Endothelial cell of umbilical vein (primary cell): ENCODE results near the gene KRT33B. TPM values are rescaled to one million over a fixed set of nuclear protein-coding genes. Genes with fewer than 3 reads are reported as not detected.

Experiments
- BruUV-seq: library from RNA; stranded (reverse); fragments of 400-500 nt; replicated peaks from 2 replicates; lab custom pipeline; 2021; lab: Mats Ljungman, UMichigan
- CTCF ChIA-PET: fragments of 300-600, 350-600 bp; sonication (Branson Sonifier 250); formaldehyde crosslinking; loops from one replicate; lab custom pipeline; 2021; ENCODE audit warnings: antibody characterized with exemption, inconsistent platforms; lab: Charles Lee
- POLR2A ChIA-PET: fragments of 300-600, 350-600 bp; sonication (Branson Sonifier 250); formaldehyde crosslinking; loops from one replicate; lab custom pipeline; 2021; ENCODE audit warnings: antibody characterized with exemption, inconsistent platforms; lab: Charles Lee
- DNase-seq: peaks from one replicate; pipeline ENCODE4 v3.0.0-alpha.2; 2011; ENCODE audit warnings: low read depth, low spot score
- FAIRE-seq: peaks from 2 replicates; lab custom pipeline; 2011; peaks lifted over from hg19 to GRCh38; lab: Jason Lieb, UNC
- H2AFZ ChIP-seq: 2 replicates; pipeline ENCODE4 v1.6.0; 2012; ENCODE audit warnings: low read depth, low read length, control low read depth, inconsistent platforms
- H3K27ac ChIP-seq: 2 replicates; pipeline ENCODE4 v1.5.1; 2011; ENCODE audit warnings: low read depth, mild to moderate bottlenecking, control low read depth, low read length, moderate library complexity; ENCODE audit not compliant: insufficient read depth
- H3K27me3 ChIP-seq, 2 experiments: 2 replicates each; pipeline versions ENCODE4 v1.6.0 to v1.6.1; 2011; ENCODE audit warnings: low read length in 2 of 2, mixed read lengths in 1 of 2; ENCODE audit not compliant: control insufficient read depth in 2 of 2, insufficient read depth in 2 of 2
- H3K36me3 ChIP-seq, 2 experiments: 2 replicates in 1 of 2; 3 replicates in 1 of 2; pipeline ENCODE4 v1.5.1; 2011; ENCODE audit warnings: low read length in 2 of 2, mild to moderate bottlenecking in 1 of 2, moderate library complexity in 1 of 2; ENCODE audit not compliant: control insufficient read depth in 2 of 2, insufficient read depth in 2 of 2; ENCODE audit errors: extremely low read depth in 1 of 2
- H3K4me1 ChIP-seq: 3 replicates; pipeline ENCODE4 v1.5.1; 2011; ENCODE audit warnings: mild to moderate bottlenecking, low read length; ENCODE audit not compliant: control insufficient read depth, insufficient read depth; ENCODE audit errors: extremely low read depth
- H3K4me2 ChIP-seq: 2 replicates; pipeline ENCODE4 v1.6.1; 2011; ENCODE audit warnings: low read length, control low read depth, mixed read lengths; ENCODE audit not compliant: insufficient read depth
- H3K4me3 ChIP-seq, 3 experiments: fragments of 200-600 bp in 1 of 3; sonication (generic), shearing (Covaris generic) in 1 of 3; replicated peaks in 1 of 3; 2 replicates each; pipeline ENCODE4 v1.5.1; 2011 to 2016; ENCODE audit warnings: control low read depth in 3 of 3, low read length in 3 of 3, mild to moderate bottlenecking in 2 of 3, inconsistent platforms in 1 of 3, low read depth in 1 of 3, moderate library complexity in 1 of 3; ENCODE audit not compliant: insufficient read depth in 1 of 3
- H3K79me2 ChIP-seq: 2 replicates; pipeline ENCODE4 v1.6.0; 2012; ENCODE audit warnings: low read length, inconsistent platforms; ENCODE audit not compliant: control insufficient read depth, insufficient read depth
- H3K9ac ChIP-seq: replicated peaks from 2 replicates; pipeline ENCODE3; 2011; ENCODE audit warnings: low read length, control low read depth; ENCODE audit not compliant: insufficient read depth; ENCODE audit errors: extremely low read depth
- H3K9me1 ChIP-seq: replicated peaks from 3 replicates; pipeline ENCODE4 v1.6.0; 2011; ENCODE audit warnings: mild to moderate bottlenecking, low read length; ENCODE audit not compliant: control insufficient read depth, insufficient read depth; ENCODE audit errors: extremely low read depth
- H3K9me3 ChIP-seq: replicated peaks from 2 replicates; pipeline ENCODE4 v1.5.1; 2012; ENCODE audit warnings: low read length, inconsistent platforms; ENCODE audit not compliant: control insufficient read depth, insufficient read depth
- H4K20me1 ChIP-seq: replicated peaks from 2 replicates; pipeline ENCODE3; 2011; ENCODE audit warnings: mild to moderate bottlenecking, low read length; ENCODE audit not compliant: control insufficient read depth, insufficient read depth; ENCODE audit errors: extremely low read depth
- EZH2 ChIP-seq: IDR thresholded peaks from 2 replicates; pipeline ENCODE4 v1.6.1; 2012; ENCODE audit warnings: borderline replicate concordance, low read depth, mild to moderate bottlenecking, moderate library complexity, low read length, inconsistent platforms; ENCODE audit not compliant: severe bottlenecking
- FOS ChIP-seq: IDR thresholded peaks from 2 replicates; pipeline ENCODE4 v1.6.1; 2011; ENCODE audit warnings: mild to moderate bottlenecking, low read length, moderate library complexity, borderline replicate concordance; ENCODE audit not compliant: insufficient read depth
- GATA2 ChIP-seq: IDR thresholded peaks from 2 replicates; pipeline ENCODE4 v1.7.0; 2011; ENCODE audit warnings: low read depth, mild to moderate bottlenecking, moderate library complexity, mixed read lengths, low read length; ENCODE audit not compliant: insufficient read length, insufficient read depth
- JUN ChIP-seq: IDR thresholded peaks from 2 replicates; pipeline ENCODE4 v1.6.1; 2011; ENCODE audit warnings: borderline replicate concordance, low read depth; ENCODE audit not compliant: insufficient read length, insufficient read depth
- MYC ChIP-seq: IDR thresholded peaks from one replicate; pipeline ENCODE4 v1.6.1; 2011; ENCODE audit warnings: mild to moderate bottlenecking, low read depth, low read length
- POLR2A ChIP-seq: IDR thresholded peaks from 2 replicates; pipeline ENCODE4 v1.6.1; 2012; ENCODE audit warnings: low read depth, mild to moderate bottlenecking, control low read depth, low read length
- POLR2AphosphoS5 ChIP-seq: IDR thresholded peaks from 2 replicates; pipeline ENCODE4 v1.6.1; 2012; ENCODE audit warnings: low read depth, mild to moderate bottlenecking, control low read depth, low read length, moderate library complexity; ENCODE audit not compliant: insufficient read depth
- dilution Hi-C: fragments of 300-500 bp; cut with MboI; formaldehyde crosslinking; loops from one replicate; pipeline ENCODE4 v1.15.0; 2019; ENCODE audit warnings: low sequenced_read_pairs; ENCODE audit not compliant: extremely low pct_ligation_motif_present
- intact Hi-C: fragments of 100-400 bp; cut with micrococcal nuclease; formaldehyde crosslinking; loops from one replicate; pipeline ENCODE4 v1.10.0; 2022
- polyA plus RNA-seq, 4 experiments: library from polyadenylated mRNA; depleted of rRNA in 3 of 4; stranded (reverse) in 3 of 4; unstranded in 1 of 4; fragments of >200 nt; gene quantifications; 2 replicates each; pipeline versions ENCODE4 v1.2.1 to v1.2.3, GENCODE V29; 2011 to 2012; ENCODE audit warnings: missing spikeins in 1 of 4
- total RNA-seq: library from RNA; stranded (reverse); gene quantifications from 2 replicates; pipeline ENCODE4 v1.2.3, GENCODE V29; 2021
- TF ChIP-seq, protein P1 (sequence below), 2 donors: IDR thresholded peaks; 1 replicate in 1 of 2; 2 replicates in 1 of 2; pipeline ENCODE4 v1.5.1; 2011; ENCODE audit warnings: low read length in 2 of 2, mild to moderate bottlenecking in 2 of 2, moderate library complexity in 2 of 2, control low read depth in 1 of 2, inconsistent platforms in 1 of 2, low read depth in 1 of 2; ENCODE audit not compliant: insufficient read depth in 1 of 2; ENCODE audit errors: extremely low read depth in 1 of 2
- TF ChIP-seq, protein P2 (sequence below): IDR thresholded peaks from 2 replicates; pipeline ENCODE4 v1.6.1; 2011; ENCODE audit not compliant: insufficient read depth, insufficient read length

The KRT33B gene
- total and polyA plus RNA-seq, 2 donors (not counting 3 experiments of a cell fraction or from before 2014, with no cell fraction given), result not detected

DNA sequence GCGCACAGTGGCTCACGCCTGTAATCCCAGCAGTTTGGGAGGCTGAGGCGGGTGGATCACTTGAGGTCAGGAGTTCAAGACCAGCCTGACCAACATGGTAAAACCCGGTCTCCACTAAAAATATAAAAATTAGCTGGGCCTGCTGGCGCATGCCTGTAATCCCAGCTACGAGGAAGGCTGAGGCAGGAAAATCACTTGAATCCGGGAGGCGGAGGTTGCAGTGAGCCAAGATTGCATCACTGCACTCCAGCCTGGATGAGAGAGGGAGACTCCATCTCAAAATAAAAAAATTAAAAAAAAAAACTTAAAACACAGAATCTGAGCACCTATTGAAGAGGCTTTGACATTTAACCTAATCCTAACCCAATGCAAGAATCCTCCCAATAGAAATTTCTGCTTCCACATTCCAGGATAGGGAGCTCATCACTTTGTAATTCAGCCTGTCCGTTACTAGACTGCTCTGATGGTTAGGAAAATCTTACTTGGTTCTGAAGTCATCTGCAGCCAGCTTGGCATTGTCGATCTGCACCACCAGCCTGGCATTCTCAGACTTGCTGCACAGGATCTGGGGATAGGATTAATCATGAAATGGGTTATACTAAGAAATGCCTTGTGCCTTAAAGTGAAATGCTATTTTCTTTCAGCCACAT is 2.1 kb downstream of the KRT33B start:
- no peaks in the 10 kb centered on the region for H4K20me1 ChIP-seq
- H3K4me2 ChIP-seq, result no peak overlapping the region
- BruUV-seq, result no TSS peak
- ChIA-PET POLR2A (no interaction called here), CTCF (no interaction called here)
- H3K79me2 ChIP-seq, result no peaks in the 10 kb centered on the region
- dilution Hi-C loops (no loop called here), intact Hi-C loops (no loop called here)
- FAIRE-seq (no peak), DNase-seq (no peak)
- TF ChIP-seq GATA2, result no peak
- TF ChIP-seq, protein P1, sequence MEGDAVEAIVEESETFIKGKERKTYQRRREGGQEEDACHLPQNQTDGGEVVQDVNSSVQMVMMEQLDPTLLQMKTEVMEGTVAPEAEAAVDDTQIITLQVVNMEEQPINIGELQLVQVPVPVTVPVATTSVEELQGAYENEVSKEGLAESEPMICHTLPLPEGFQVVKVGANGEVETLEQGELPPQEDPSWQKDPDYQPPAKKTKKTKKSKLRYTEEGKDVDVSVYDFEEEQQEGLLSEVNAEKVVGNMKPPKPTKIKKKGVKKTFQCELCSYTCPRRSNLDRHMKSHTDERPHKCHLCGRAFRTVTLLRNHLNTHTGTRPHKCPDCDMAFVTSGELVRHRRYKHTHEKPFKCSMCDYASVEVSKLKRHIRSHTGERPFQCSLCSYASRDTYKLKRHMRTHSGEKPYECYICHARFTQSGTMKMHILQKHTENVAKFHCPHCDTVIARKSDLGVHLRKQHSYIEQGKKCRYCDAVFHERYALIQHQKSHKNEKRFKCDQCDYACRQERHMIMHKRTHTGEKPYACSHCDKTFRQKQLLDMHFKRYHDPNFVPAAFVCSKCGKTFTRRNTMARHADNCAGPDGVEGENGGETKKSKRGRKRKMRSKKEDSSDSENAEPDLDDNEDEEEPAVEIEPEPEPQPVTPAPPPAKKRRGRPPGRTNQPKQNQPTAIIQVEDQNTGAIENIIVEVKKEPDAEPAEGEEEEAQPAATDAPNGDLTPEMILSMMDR (IDR thresholded peaks at IDR 0.05; ENCODE audit: extremely low read depth in 1 of 2, insufficient read depth in 1 of 2, low read depth in 1 of 2, low read length in 2 of 2), result no peak
- TF ChIP-seq JUN, result no peak
- TF ChIP-seq EZH2, result no peak
- H3K9me1 ChIP-seq, result no peaks in the 10 kb centered on the region
- no peaks in the 10 kb centered on the region for H3K27me3 ChIP-seq
- no peak overlapping the region for H2AFZ ChIP-seq
- H3K36me3 ChIP-seq, result no peaks in the 10 kb centered on the region
- no peak overlapping the region for H3K4me3 ChIP-seq
- no peaks in the 10 kb centered on the region for H3K9me3 ChIP-seq
- H3K9ac ChIP-seq, result no peak overlapping the region
- H3K4me1 ChIP-seq, result no peaks in the 10 kb centered on the region
- no peak overlapping the region for H3K27ac ChIP-seq

DNA sequence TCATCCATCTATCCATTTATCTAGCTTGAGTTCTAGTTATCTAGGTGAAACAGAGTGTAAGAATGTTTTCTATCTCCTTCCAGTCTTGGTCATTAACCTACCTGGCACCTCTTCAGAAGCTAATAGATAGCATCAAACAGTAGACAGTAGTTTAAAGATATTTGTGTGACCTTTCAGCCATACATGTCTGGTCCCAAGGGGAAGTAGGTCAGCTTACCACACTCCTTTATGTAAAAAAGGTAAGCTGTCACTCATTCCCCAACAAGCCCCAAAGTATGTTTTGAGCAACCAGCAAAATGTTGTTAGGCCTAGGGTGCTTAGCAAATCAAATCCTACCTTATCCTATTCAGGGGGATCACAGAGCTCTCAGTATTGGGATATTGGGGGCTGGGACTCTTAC is 3.5 kb downstream of the KRT33B start:
- no peak for FAIRE-seq
- Histone ChIP-seq H3K9me1 (no peaks in the 10 kb centered on the region), H3K9ac (no peak overlapping the region), H3K4me1 (no peaks in the 10 kb centered on the region), H3K79me2 (no peaks in the 10 kb centered on the region), H3K4me2 (no peak overlapping the region), H2AFZ (no peak overlapping the region), H3K9me3 (no peaks in the 10 kb centered on the region), H4K20me1 (no peaks in the 10 kb centered on the region), H3K4me3 (no peak overlapping the region), H3K27ac (no peak overlapping the region), H3K27me3 (no peaks in the 10 kb centered on the region), H3K36me3 (no peaks in the 10 kb centered on the region)
- dilution Hi-C loops, result no loop called here
- ChIA-PET CTCF (no interaction called here), POLR2A (no interaction called here)
- no TSS peak for BruUV-seq
- TF ChIP-seq POLR2A, result no peak
- no peak for TF ChIP-seq JUN
- TF ChIP-seq, protein P1 (IDR thresholded peaks at IDR 0.05; ENCODE audit: extremely low read depth in 1 of 2, insufficient read depth in 1 of 2, low read depth in 1 of 2, low read length in 2 of 2), result no peak
- no peak for TF ChIP-seq GATA2
- no peak for TF ChIP-seq EZH2
- TF ChIP-seq POLR2AphosphoS5, result no peak
- TF ChIP-seq, protein P2, sequence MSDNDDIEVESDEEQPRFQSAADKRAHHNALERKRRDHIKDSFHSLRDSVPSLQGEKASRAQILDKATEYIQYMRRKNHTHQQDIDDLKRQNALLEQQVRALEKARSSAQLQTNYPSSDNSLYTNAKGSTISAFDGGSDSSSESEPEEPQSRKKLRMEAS, result no peak
- TF ChIP-seq MYC, result no peak
- TF ChIP-seq FOS, result no peak
- intact Hi-C loops, result no loop called here
- DNase-seq, result no peak
